ENCODE data around the gene PXK. TPM values are rescaled to one million over a fixed set of nuclear protein-coding genes. Genes with fewer than 3 reads are reported as not detected.
A peak's percentile ranks its signal among the peaks of the same experiment; 100 is the strongest.

PXK gene
- total and polyA plus RNA-seq, 2 donors, result 12.5 to 13.6 TPM

DNA sequence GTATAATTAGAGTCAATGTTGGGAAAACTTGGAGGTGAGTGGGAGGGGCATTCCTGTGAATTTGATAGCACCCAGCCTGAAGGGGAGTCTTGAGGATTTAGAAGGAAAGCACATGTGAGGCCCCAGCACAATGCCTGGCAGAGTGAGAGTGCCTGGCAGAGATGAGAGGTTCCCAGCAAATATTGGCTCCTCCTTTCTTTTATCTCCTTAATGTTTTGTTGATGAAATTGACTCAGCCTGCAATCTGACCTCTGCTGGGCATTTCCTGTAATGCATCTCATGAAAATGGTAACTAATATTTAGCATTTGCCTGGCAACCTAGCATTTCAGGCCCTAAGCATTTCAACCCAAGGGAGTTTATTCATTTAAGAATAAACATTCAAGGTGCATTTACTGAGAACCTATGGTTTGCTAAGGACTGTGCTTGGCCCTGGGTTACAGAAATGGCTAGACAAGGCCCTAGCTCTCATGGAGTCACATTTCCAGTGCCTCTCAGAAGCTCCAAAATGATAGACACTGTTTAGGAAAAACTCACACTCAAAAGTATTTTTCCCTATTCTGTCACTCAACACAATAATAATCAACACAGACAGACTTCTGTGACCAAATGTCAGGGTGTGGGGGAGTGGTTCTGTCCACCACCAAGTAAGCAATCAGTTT is 82.0 kb downstream of the PXK start:
- no peaks in the 10 kb centered on the region for H3K4me1 ChIP-seq (ENCODE audit: control insufficient read depth in 2 of 2, insufficient read depth in 2 of 2, low read length in 2 of 2)
- no peak overlapping the region for H3K4me3 ChIP-seq (ENCODE audit: low read length in 2 of 2)
- no peak overlapping the region for H3K27ac ChIP-seq (ENCODE audit: low read depth in 1 of 2, low read length in 1 of 2)
- H3K9me3 ChIP-seq (ENCODE audit: control insufficient read depth in 2 of 2, insufficient read depth in 1 of 2, low read length in 1 of 2), result no peaks in the 10 kb centered on the region
- peak; percentile 4 to 71 (median 48) for DNase-seq (ENCODE audit: low read depth in 6 of 9, low spot score in 9 of 9)
- peaks cover 20 to 22% of the 10 kb centered on the region in 2 donors for H3K36me3 ChIP-seq (ENCODE audit: control insufficient read depth in 2 of 2, insufficient read depth in 2 of 2, low read length in 1 of 2)
- no peaks in the 10 kb centered on the region for H3K27me3 ChIP-seq (ENCODE audit: control insufficient read depth in 2 of 2, insufficient read depth in 1 of 2, low read length in 1 of 2)

GRCh38 chr3:58416191-58416590 is 83.5 kb downstream of the PXK start:
- no peaks in the 10 kb centered on the region for H3K27me3 ChIP-seq (ENCODE audit: control insufficient read depth in 2 of 2, insufficient read depth in 1 of 2, low read length in 1 of 2)
- no peaks in the 10 kb centered on the region for H3K4me1 ChIP-seq (ENCODE audit: control insufficient read depth in 2 of 2, insufficient read depth in 2 of 2, low read length in 2 of 2)
- over 99% methylated on average over 2 of the region's 2 CpGs for WGBS
- DNase-seq (ENCODE audit: low read depth in 6 of 9, low spot score in 9 of 9), result no peak
- H3K4me3 ChIP-seq (ENCODE audit: low read length in 2 of 2), result no peak overlapping the region
- peaks cover 10 to 15% of the 10 kb centered on the region in 2 donors for H3K36me3 ChIP-seq (ENCODE audit: control insufficient read depth in 2 of 2, insufficient read depth in 2 of 2, low read length in 1 of 2)
- H3K27ac ChIP-seq (ENCODE audit: low read depth in 1 of 2, low read length in 1 of 2), result no peak overlapping the region
- no peaks in the 10 kb centered on the region for H3K9me3 ChIP-seq (ENCODE audit: control insufficient read depth in 2 of 2, insufficient read depth in 1 of 2, low read length in 1 of 2)

DNA sequence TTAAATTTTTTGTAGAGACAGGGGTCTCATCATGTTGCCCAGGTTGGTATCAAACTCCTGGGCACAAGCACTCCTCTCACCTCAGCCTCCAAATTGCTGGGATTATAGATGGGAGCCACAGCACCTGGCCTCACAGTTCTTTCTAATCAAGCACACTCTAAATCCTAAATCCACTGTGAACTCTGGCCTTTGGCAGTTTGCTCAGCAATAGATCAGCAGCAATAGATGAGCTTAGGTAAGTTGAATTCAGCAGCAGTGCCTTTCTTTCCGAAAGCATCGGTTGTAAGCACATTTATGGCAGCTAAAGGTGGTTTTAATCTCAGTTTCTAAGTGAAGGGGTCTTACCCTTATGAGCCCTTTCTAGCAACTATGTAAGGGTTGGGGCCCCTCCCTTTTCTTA is 84.4 kb downstream of the PXK start:
- Histone ChIP-seq H3K27me3 (ENCODE audit: control insufficient read depth in 2 of 2, insufficient read depth in 1 of 2, low read length in 1 of 2) (no peaks in the 10 kb centered on the region), H3K36me3 (ENCODE audit: control insufficient read depth in 2 of 2, insufficient read depth in 2 of 2, low read length in 1 of 2) (peaks cover 14 to 17% of the 10 kb centered on the region in 2 donors)
- 100% methylated on average over 2 of the region's 2 CpGs for WGBS

GRCh38 chr3:58418227-58418626 is 85.5 kb downstream of the PXK start:
- 87% methylated on average over 6 of the region's 6 CpGs for WGBS

More for the DNA sequence above, 84.4 kb downstream of the PXK start:
- no peaks in the 10 kb centered on the region for H3K9me3 ChIP-seq (ENCODE audit: control insufficient read depth in 2 of 2, insufficient read depth in 1 of 2, low read length in 1 of 2)
- H3K4me1 ChIP-seq (ENCODE audit: control insufficient read depth in 2 of 2, insufficient read depth in 2 of 2, low read length in 2 of 2), result no peaks in the 10 kb centered on the region
- no peak overlapping the region for H3K4me3 ChIP-seq (ENCODE audit: low read length in 2 of 2)
- H3K27ac ChIP-seq (ENCODE audit: low read depth in 1 of 2, low read length in 1 of 2), result no peak overlapping the region
- DNase-seq (ENCODE audit: low read depth in 6 of 9, low spot score in 9 of 9), result no peak

DNA sequence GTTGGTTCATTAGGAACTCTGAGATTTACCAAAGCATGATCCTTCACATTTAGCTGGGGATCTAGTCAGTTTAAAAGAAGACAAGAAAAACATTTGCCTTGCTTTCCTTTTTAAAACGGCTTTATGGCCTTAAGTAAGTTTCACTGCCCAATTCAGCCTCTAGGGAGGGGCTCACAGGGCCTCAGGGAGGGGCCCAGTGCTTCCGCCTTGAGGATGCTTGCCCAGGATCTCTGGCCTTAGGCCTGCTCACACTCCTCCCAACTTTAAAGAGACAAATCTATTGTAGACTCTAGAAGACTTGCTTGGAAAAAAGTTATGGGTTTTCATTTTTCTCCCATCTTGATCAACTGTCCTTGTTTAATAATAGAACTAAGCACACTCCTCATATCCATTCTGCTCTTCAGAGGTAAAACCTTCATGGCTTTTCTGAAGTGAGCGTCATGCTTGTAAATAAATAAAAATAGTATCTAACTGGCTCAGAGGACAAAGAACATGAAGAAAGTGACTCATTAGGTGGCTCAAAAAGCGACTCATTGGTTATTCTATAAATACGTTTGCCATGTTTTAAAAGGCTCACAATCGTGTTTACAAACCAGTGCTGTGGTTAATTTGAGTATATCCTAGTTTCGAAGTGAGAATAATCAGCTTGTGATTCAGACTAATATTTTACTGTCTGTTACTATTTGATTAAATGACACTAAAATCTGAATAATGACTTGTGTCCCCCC is 87.3 kb downstream of the PXK start:
- Histone ChIP-seq H3K27ac (ENCODE audit: low read depth in 1 of 2, low read length in 1 of 2) (no peak overlapping the region), H3K4me3 (ENCODE audit: low read length in 2 of 2) (no peak overlapping the region), H3K4me1 (ENCODE audit: control insufficient read depth in 2 of 2, insufficient read depth in 2 of 2, low read length in 2 of 2) (no peaks in the 10 kb centered on the region), H3K36me3 (ENCODE audit: control insufficient read depth in 2 of 2, insufficient read depth in 2 of 2, low read length in 1 of 2) (peaks cover 23 to 30% of the 10 kb centered on the region in 2 donors), H3K27me3 (ENCODE audit: control insufficient read depth in 2 of 2, insufficient read depth in 1 of 2, low read length in 1 of 2) (no peaks in the 10 kb centered on the region), H3K9me3 (ENCODE audit: control insufficient read depth in 2 of 2, insufficient read depth in 1 of 2, low read length in 1 of 2) (no peaks in the 10 kb centered on the region)
- 93% methylated on average over 7 of the region's 7 CpGs for WGBS
- DNase-seq (ENCODE audit: low read depth in 6 of 9, low spot score in 9 of 9), result no peak

More at GRCh38 chr3:58418227-58418626, 85.5 kb downstream of the PXK start:
- H3K4me1 ChIP-seq (ENCODE audit: control insufficient read depth in 2 of 2, insufficient read depth in 2 of 2, low read length in 2 of 2), result no peaks in the 10 kb centered on the region
- no peaks in the 10 kb centered on the region for H3K9me3 ChIP-seq (ENCODE audit: control insufficient read depth in 2 of 2, insufficient read depth in 1 of 2, low read length in 1 of 2)
- no peaks in the 10 kb centered on the region for H3K27me3 ChIP-seq (ENCODE audit: control insufficient read depth in 2 of 2, insufficient read depth in 1 of 2, low read length in 1 of 2)
- H3K36me3 ChIP-seq (ENCODE audit: control insufficient read depth in 2 of 2, insufficient read depth in 2 of 2, low read length in 1 of 2), result peaks cover 17 to 20% of the 10 kb centered on the region in 2 donors
- H3K27ac ChIP-seq (ENCODE audit: low read depth in 1 of 2, low read length in 1 of 2), result no peak overlapping the region
- no peak overlapping the region for H3K4me3 ChIP-seq (ENCODE audit: low read length in 2 of 2)
- DNase-seq (ENCODE audit: low read depth in 6 of 9, low spot score in 9 of 9), result no peak

DNA sequence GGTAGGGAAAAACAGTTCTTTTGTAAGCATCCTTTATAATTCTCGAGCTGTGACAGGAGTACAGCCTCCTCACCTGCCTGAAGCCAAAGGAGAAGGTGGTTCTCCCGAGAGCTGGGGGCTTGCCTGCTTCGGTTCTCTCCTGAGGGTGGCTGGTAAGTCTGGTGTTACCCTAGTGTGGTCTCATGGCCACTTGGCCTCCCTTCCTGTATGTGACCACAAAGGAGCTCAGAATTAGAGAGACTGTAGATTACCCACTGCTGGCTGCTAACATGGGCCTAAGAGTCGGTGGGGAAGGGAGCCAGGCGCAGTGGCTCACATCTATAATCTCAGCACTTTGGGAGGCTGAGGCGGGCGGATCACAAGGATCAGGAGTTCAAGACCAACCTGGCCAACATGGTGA is 88.3 kb downstream of the PXK start:
- WGBS, result 86% methylated on average over 7 of the region's 7 CpGs

GRCh38 chr3:58422756-58423325 is 90.1 kb downstream of the PXK start:
- Histone ChIP-seq H3K9me3 (ENCODE audit: control insufficient read depth in 2 of 2, insufficient read depth in 1 of 2, low read length in 1 of 2) (no peaks in the 10 kb centered on the region), H3K4me3 (ENCODE audit: low read length in 2 of 2) (no peak overlapping the region), H3K27me3 (ENCODE audit: control insufficient read depth in 2 of 2, insufficient read depth in 1 of 2, low read length in 1 of 2) (no peaks in the 10 kb centered on the region), H3K36me3 (ENCODE audit: control insufficient read depth in 2 of 2, insufficient read depth in 2 of 2, low read length in 1 of 2) (peaks cover 35 to 51% of the 10 kb centered on the region in 2 donors), H3K27ac (ENCODE audit: low read depth in 1 of 2, low read length in 1 of 2) (no peak overlapping the region), H3K4me1 (ENCODE audit: control insufficient read depth in 2 of 2, insufficient read depth in 2 of 2, low read length in 2 of 2) (no peaks in the 10 kb centered on the region)
- DNase-seq (ENCODE audit: low read depth in 6 of 9, low spot score in 9 of 9), result no peak
- 86% methylated on average over 8 of the region's 8 CpGs for WGBS

More for the DNA sequence above, 88.3 kb downstream of the PXK start:
- DNase-seq (ENCODE audit: low read depth in 6 of 9, low spot score in 9 of 9), result no peak
- no peaks in the 10 kb centered on the region for H3K9me3 ChIP-seq (ENCODE audit: control insufficient read depth in 2 of 2, insufficient read depth in 1 of 2, low read length in 1 of 2)
- no peaks in the 10 kb centered on the region for H3K4me1 ChIP-seq (ENCODE audit: control insufficient read depth in 2 of 2, insufficient read depth in 2 of 2, low read length in 2 of 2)
- H3K36me3 ChIP-seq (ENCODE audit: control insufficient read depth in 2 of 2, insufficient read depth in 2 of 2, low read length in 1 of 2), result peaks cover 23 to 36% of the 10 kb centered on the region in 2 donors
- H3K27me3 ChIP-seq (ENCODE audit: control insufficient read depth in 2 of 2, insufficient read depth in 1 of 2, low read length in 1 of 2), result no peaks in the 10 kb centered on the region
- no peak overlapping the region for H3K4me3 ChIP-seq (ENCODE audit: low read length in 2 of 2)
- no peak overlapping the region for H3K27ac ChIP-seq (ENCODE audit: low read depth in 1 of 2, low read length in 1 of 2)

DNA sequence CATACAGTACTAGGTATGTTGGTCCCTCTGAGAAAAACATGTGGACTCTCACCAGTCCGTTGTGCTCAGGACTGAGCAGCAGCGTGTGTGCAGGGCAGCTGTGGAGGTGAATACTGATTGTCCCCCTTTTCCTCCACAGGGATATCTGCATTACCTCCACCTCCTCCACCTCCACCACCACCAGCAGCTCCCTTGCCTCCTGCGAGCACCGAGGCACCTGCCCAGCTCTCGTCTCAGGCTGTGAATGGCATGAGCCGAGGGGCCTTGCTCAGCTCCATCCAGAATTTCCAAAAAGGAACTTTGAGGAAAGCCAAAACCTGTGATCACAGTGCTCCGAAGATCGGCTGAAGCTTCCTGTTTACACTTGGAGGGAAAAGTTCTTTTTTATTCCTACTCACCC is 91.9 kb downstream of the PXK start:
- Histone ChIP-seq H3K9me3 (ENCODE audit: control insufficient read depth in 2 of 2, insufficient read depth in 1 of 2, low read length in 1 of 2) (no peaks in the 10 kb centered on the region), H3K4me3 (ENCODE audit: low read length in 2 of 2) (no peak overlapping the region), H3K27ac (ENCODE audit: low read depth in 1 of 2, low read length in 1 of 2) (no peak overlapping the region), H3K27me3 (ENCODE audit: control insufficient read depth in 2 of 2, insufficient read depth in 1 of 2, low read length in 1 of 2) (no peaks in the 10 kb centered on the region), H3K4me1 (ENCODE audit: control insufficient read depth in 2 of 2, insufficient read depth in 2 of 2, low read length in 2 of 2) (no peaks in the 10 kb centered on the region), H3K36me3 (ENCODE audit: control insufficient read depth in 2 of 2, insufficient read depth in 2 of 2, low read length in 1 of 2) (peaks cover 47 to 64% of the 10 kb centered on the region in 2 donors)
- no peak for DNase-seq (ENCODE audit: low read depth in 6 of 9, low spot score in 9 of 9)
- 95% methylated on average over 8 of the region's 8 CpGs for WGBS

DNA sequence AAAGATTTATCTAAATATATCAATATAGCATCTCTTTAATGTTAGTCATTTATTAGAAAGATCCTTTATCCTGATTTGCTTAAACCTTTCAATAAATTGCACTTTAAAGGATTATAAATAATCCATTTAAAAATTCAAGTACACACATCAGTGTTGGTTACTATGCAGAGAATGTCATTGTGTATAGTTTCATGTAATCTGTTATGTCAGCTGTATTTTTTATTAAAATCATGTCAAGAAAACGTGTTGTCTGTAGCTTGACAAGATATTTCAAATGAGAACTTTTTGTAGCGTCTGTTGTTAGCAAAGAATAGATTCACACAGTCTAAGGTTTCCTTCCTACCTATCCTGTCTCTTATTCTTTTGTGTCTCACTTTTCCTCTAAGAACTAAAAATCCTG is 93.1 kb downstream of the PXK start:
- Histone ChIP-seq H3K4me1 (ENCODE audit: control insufficient read depth in 2 of 2, insufficient read depth in 2 of 2, low read length in 2 of 2) (no peaks in the 10 kb centered on the region), H3K36me3 (ENCODE audit: control insufficient read depth in 2 of 2, insufficient read depth in 2 of 2, low read length in 1 of 2) (peaks cover 57 to 76% of the 10 kb centered on the region in 2 donors), H3K4me3 (ENCODE audit: low read length in 2 of 2) (no peak overlapping the region), H3K27ac (ENCODE audit: low read depth in 1 of 2, low read length in 1 of 2) (no peak overlapping the region), H3K9me3 (ENCODE audit: control insufficient read depth in 2 of 2, insufficient read depth in 1 of 2, low read length in 1 of 2) (no peaks in the 10 kb centered on the region), H3K27me3 (ENCODE audit: control insufficient read depth in 2 of 2, insufficient read depth in 1 of 2, low read length in 1 of 2) (no peaks in the 10 kb centered on the region)
- WGBS, result 91% methylated on average over 2 of the region's 2 CpGs
- DNase-seq (ENCODE audit: low read depth in 6 of 9, low spot score in 9 of 9), result no peak

Measured in thymus (tissue), 11 donors.